Epithelial cell of proximal tubule (primary cell): ENCODE measurements around the gene TRIM62. TPM values are rescaled to one million over a fixed set of nuclear protein-coding genes. Genes with fewer than 3 reads are reported as not detected.

Experiments
- DNase-seq: peaks from one replicate; pipeline ENCODE4 v3.0.0-alpha.2; 2011; ENCODE audit warnings: low read depth
- H3K4me3 ChIP-seq: 2 replicates; pipeline ENCODE4 v1.5.1; 2011; ENCODE audit warnings: low read depth, mild to moderate bottlenecking, low read length
- CTCF ChIP-seq: conservative IDR thresholded peaks from 2 replicates; pipeline ENCODE4 v1.5.1; 2012; ENCODE audit warnings: low read depth, mild to moderate bottlenecking, low read length
- total RNA-seq: library from RNA; depleted of rRNA; stranded (reverse); fragments of >200 nt; gene quantifications from 2 replicates; pipeline ENCODE4 v1.2.3, GENCODE V29; 2015

The TRIM62 gene
- total RNA-seq, 1 donor from 2014 or later = 1.4 TPM

GRCh38 chr1:33176362-33176850 is 5.4 kb downstream of the TRIM62 start:
- no peak for DNase-seq
- no peak for TF ChIP-seq CTCF
- no peak overlapping the region for H3K4me3 ChIP-seq

GRCh38 chr1:33175865-33176264 is 6.0 kb downstream of the TRIM62 start:
- TF ChIP-seq CTCF = no peak

GRCh38 chr1:33173091-33173490 is 8.8 kb downstream of the TRIM62 start:
- no peak for TF ChIP-seq CTCF
- H3K4me3 ChIP-seq = no peak overlapping the region
- no peak for DNase-seq

More at GRCh38 chr1:33175865-33176264, 6.0 kb downstream of the TRIM62 start:
- no peak overlapping the region for H3K4me3 ChIP-seq
- DNase-seq = no peak

GRCh38 chr1:33171977-33172813 is 9.6 kb downstream of the TRIM62 start:
- H3K4me3 ChIP-seq = no peak overlapping the region
- no peak for DNase-seq
- TF ChIP-seq CTCF = no peak

- TF ChIP-seq CTCF = no peak
- no peak overlapping the region for H3K4me3 ChIP-seq
- no peak for DNase-seq
These were observed 11.2 kb downstream of the TRIM62 start for GRCh38 chr1:33170351-33171274.

- no peak for DNase-seq
- no peak overlapping the region for H3K4me3 ChIP-seq
- TF ChIP-seq CTCF = no peak
These were observed 12.4 kb downstream of the TRIM62 start for GRCh38 chr1:33169290-33170055.
